Prostate gland (tissue), 2 donors: ENCODE measurements around the gene NMNAT1. TPM values are rescaled to one million over a fixed set of nuclear protein-coding genes. Genes with fewer than 3 reads are reported as not detected.
"Not testable (repeated sequence)": the region's sequence is repeated elsewhere in the genome, so short reads cannot be mapped to it uniquely, and the experiment has no call there.

Experiments used
- DNase-seq: peaks from one replicate; pipeline ENCODE4 v3.0.0-alpha.2; 2019; ENCODE audit warnings: low spot score
- H3K27ac ChIP-seq, 2 donors: fragments of 200-600 bp; sonication (generic); 2 replicates each; pipeline ENCODE4 v1.5.1; 2017 to 2019
- H3K27me3 ChIP-seq: fragments of 200-600 bp; sonication (generic); replicated peaks from 2 replicates; pipeline ENCODE4 v1.5.1; 2019; ENCODE audit not compliant: insufficient read depth
- H3K36me3 ChIP-seq, 2 donors: fragments of 200-600 bp; sonication (generic); 1 replicate in 1 of 2; 2 replicates in 1 of 2; pipeline versions ENCODE4 v1.5.1 to v1.8.1; 2017 to 2019
- H3K4me1 ChIP-seq: fragments of 200-600 bp; sonication (generic); replicated peaks from 2 replicates; pipeline ENCODE4 v1.5.1; 2019
- H3K4me3 ChIP-seq, 2 donors: fragments of 200-600 bp; sonication (generic); 2 replicates each; pipeline ENCODE4 v1.5.1; 2017 to 2019
- H3K9me3 ChIP-seq: fragments of 200-600 bp; sonication (generic); 2 replicates; pipeline ENCODE4 v1.5.1; 2017
- POLR2A ChIP-seq: fragments of 450-650 bp; IDR thresholded peaks from one replicate; pipeline ENCODE4 v1.6.1; 2016; ENCODE audit warnings: antibody characterized with exemption, mild to moderate bottlenecking
- POLR2AphosphoS5 ChIP-seq: sonication (generic); formaldehyde crosslinking; IDR thresholded peaks from one replicate; pipeline ENCODE4 v1.6.1; 2017; ENCODE audit warnings: antibody characterized with exemption
- WGBS: methylation state at CpG from one replicate; pipeline ENCODE4 v1.1.5; 2018; 5-methylcytosine and 5-hydroxymethylcytosine counted together
- intact Hi-C: fragments of 100-400 bp; cut with DNase I; formaldehyde crosslinking; loops from one replicate; pipeline ENCODE4 v1.14.2; 2022
- total RNA-seq, 2 donors: library from RNA; depleted of rRNA; stranded (reverse); fragments of >200 nt; gene quantifications; one replicate each; pipeline ENCODE4 v1.1.0, GENCODE V29; 2016
- TF ChIP-seq, protein P1 (sequence below), 4 experiments: fragments of 200-600 bp in 2 of 4; fragments of 450-650 bp in 2 of 4; sonication (generic) in 2 of 4; IDR thresholded peaks; 1 replicate in 3 of 4; 2 replicates in 1 of 4; pipeline ENCODE4 v1.5.1; 2016 to 2019; ENCODE audit warnings: antibody characterized with exemption in 4 of 4, mild to moderate bottlenecking in 2 of 4, moderate library complexity in 2 of 4

Gene NMNAT1
- total RNA-seq, 2 donors from 2014 or later = 7.2 to 8.7 TPM

DNA sequence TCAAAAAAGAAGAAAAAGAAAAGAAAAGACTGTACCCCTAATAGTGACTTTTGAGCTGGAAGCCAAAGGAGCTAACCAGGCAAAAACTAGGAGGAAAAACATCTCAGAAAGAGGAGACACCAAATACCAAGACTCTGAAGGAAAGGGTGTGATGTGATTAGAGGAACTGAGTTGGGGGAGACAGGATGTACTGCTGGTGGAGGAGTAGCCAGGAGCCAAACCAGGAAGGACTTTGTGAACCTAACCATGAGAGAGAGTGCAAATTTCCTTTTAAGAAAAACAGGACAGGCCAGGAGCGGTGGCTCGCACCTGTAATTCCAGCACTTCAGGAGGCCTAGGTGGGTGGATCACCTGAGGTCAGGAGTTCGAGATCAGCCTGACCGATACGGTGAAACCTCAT is 49.6 kb downstream of the NMNAT1 start:
- no peak for DNase-seq
- no peak overlapping the region for H3K27ac ChIP-seq
- TF ChIP-seq POLR2A (no peak), POLR2AphosphoS5 (no peak)
- TF ChIP-seq, protein P1, sequence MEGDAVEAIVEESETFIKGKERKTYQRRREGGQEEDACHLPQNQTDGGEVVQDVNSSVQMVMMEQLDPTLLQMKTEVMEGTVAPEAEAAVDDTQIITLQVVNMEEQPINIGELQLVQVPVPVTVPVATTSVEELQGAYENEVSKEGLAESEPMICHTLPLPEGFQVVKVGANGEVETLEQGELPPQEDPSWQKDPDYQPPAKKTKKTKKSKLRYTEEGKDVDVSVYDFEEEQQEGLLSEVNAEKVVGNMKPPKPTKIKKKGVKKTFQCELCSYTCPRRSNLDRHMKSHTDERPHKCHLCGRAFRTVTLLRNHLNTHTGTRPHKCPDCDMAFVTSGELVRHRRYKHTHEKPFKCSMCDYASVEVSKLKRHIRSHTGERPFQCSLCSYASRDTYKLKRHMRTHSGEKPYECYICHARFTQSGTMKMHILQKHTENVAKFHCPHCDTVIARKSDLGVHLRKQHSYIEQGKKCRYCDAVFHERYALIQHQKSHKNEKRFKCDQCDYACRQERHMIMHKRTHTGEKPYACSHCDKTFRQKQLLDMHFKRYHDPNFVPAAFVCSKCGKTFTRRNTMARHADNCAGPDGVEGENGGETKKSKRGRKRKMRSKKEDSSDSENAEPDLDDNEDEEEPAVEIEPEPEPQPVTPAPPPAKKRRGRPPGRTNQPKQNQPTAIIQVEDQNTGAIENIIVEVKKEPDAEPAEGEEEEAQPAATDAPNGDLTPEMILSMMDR (IDR thresholded peaks at IDR 0.05) = no peak
- no peaks in the 10 kb centered on the region for H3K27me3 ChIP-seq
- 90% methylated on average over 5 of the region's 5 CpGs for WGBS
- H3K4me3 ChIP-seq = no peak overlapping the region
- no peaks in the 10 kb centered on the region for H3K36me3 ChIP-seq
- no peaks in the 10 kb centered on the region for H3K4me1 ChIP-seq
- intact Hi-C loops = no loop called here
- no peaks in the 10 kb centered on the region for H3K9me3 ChIP-seq

DNA sequence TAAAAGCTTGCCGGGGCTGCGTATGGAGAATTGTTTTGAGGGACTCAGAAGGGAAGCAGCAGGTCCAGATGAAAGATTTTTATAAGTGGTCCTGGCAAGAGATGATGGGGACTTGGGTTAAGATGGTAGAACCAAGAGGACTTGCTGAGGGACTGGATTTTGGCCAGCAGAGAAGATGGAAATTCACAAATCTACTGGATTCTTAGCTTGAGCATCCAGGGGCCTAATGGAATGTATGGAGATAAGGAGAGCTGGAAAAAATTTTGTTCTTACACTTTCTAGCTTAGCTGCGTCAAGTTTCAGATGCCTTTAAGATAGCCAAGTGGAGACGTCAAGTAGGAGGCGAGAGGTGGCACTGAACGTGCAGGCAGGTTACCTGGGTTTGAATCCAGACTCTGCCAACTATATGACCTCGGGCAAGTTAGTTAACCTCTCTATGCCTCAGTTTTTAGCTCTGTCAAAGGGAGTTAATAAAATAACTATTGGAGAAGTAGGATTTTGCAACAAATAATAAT is 50.3 kb downstream of the NMNAT1 start:
- Histone ChIP-seq H3K27me3 (no peaks in the 10 kb centered on the region), H3K4me1 (no peaks in the 10 kb centered on the region), H3K4me3 (no peak overlapping the region), H3K36me3 (no peaks in the 10 kb centered on the region), H3K27ac (no peak overlapping the region), H3K9me3 (no peaks in the 10 kb centered on the region)
- intact Hi-C loops = no loop called here
- no peak for DNase-seq
- TF ChIP-seq, protein P1 (IDR thresholded peaks at IDR 0.05) = no peak
- TF ChIP-seq POLR2AphosphoS5 = no peak
- no peak for TF ChIP-seq POLR2A
- WGBS = 81% methylated on average over 7 of the region's 7 CpGs

DNA sequence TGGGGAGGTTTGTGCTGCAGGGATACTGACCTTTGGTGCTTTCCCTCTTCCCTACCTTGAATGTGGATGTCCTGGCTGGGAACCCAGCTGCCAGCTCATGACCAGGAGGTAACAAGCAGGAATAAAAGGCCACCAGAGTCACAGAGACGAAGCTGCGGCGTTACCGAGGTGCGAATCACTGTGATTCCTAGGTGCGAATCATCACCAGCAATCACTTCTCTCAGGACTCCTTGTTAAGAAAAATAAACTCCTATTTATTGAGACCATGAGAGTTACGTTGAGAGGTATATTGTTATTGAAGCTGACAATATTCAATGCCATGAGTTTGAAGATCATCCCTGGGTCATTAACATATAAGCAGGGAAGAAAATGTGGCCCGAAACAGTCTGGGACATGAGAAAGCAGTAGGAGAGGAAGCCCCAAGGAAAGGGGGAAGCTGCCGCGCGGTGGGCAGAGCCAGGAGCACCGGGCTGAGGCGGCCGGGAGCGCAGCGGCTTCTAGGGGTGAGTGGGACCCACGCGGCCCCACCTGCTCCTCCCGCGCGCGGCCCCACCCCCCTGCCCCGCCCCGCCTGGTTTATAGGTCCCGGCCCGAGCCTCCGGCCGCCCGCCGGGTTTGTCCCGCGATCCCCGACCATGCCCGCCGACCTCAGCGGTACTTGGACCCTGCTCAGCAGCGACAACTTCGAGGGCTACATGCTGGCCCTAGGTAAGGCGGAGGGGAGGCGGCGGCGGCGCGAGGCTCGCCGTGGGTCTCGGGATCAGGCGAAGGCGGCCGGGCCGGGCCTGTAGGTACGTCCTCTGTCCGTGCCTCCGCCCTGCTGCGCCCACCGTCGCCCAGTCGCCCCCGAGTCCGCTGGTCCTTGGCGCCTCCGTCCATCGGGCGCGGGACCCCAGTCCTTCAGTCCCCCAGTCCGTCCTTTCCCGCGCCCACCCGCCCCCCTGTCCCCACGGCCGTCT is 53.6 kb downstream of the NMNAT1 start, which contains the start of gene RBP7:
Gene RBP7, plus strand, starts transcription at position 605 of the 959 bp plus-strand sequence. Its CDS starts 31 bp downstream, at position 636.
- Histone ChIP-seq H3K4me3 (peak within 1 kb of the TSS; percentile 40 to 52), H3K36me3 (no peaks in the 10 kb centered on the region), H3K27me3 (no peaks in the 10 kb centered on the region), H3K27ac (peak within 1 kb of the TSS in 1 of 2 donors; percentile 33), H3K9me3 (no peaks in the 10 kb centered on the region), H3K4me1 (no peaks in the 10 kb centered on the region)
- intact Hi-C loops = no loop called here
- 9% methylated on average over 53 of the region's 71 CpGs for WGBS
- TF ChIP-seq POLR2AphosphoS5 = no peak
- no peak for TF ChIP-seq POLR2A
- peak; percentile 4 for DNase-seq

DNA sequence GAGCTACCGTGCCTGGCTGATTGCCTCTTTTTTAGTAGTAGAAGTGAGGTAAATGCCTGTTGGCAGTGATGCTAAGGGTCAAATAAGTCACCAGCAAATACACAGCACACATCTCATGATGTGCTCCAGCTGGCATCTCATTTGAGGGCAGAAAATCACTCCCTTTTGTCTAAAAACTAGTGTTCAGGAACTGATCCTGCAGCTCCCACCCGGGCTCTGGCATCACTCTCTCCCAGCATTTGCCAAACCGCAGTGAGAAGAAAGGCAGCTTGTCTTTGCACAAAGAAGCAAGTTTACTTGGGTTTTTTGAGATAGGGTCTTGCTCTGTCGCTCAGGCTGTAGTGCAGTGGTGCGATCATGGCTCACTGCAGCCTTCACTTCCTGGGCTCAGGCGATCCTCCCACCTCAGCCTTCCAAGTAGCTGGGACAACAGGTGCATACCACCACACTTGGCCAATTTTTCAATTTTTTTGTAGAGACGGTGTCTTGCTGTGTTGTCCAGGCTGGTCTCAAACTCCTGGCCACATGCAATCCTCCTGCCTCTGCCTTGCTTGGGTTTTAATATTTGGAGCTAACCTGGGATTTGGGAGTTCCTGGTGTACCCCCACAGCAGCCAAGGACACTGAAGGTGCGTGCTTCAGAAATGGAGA is 57.9 kb downstream of the NMNAT1 start:
- intact Hi-C loops = no loop called here
- TF ChIP-seq POLR2AphosphoS5 (no peak), POLR2A (no peak)
- TF ChIP-seq, protein P1 (IDR thresholded peaks at IDR 0.05) = no peak
- Histone ChIP-seq H3K9me3 (no peaks in the 10 kb centered on the region), H3K27ac (no peak overlapping the region), H3K36me3 (no peaks in the 10 kb centered on the region), H3K4me1 (no peaks in the 10 kb centered on the region), H3K4me3 (no peak overlapping the region), H3K27me3 (no peaks in the 10 kb centered on the region)
- WGBS = 67% methylated on average over 8 of the region's 8 CpGs
- DNase-seq = no peak

DNA sequence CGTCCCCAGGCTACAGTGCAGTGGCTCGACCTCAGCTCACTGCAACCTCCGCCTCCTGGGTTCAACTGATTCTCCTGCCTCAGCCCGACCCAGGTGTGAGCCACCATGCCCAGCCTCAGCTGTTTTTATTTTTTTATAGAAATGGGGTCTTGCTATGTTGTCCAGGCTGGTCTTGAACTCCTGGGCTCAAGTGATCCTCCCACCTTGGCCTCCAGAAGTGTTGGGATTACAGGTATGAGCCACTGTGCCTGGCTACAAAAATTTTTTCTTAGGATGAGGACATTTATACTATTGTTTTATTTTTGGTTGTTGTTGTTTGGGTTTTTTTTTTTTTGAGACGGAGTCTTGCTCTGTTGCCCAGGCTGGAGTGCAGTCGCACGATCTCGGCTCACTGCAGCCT is 62.0 kb downstream of the NMNAT1 start:
- DNase-seq, H3K4me1 ChIP-seq, H3K27me3 ChIP-seq, intact Hi-C loops, H3K4me3 ChIP-seq, H3K9me3 ChIP-seq, H3K36me3 ChIP-seq, H3K27ac ChIP-seq: not testable (repeated sequence)
- 92% methylated on average over 8 of the region's 8 CpGs for WGBS
